ENCODE data around the gene NLRP6.

GRCh38 chr11:296171-297050, 18.2 kb downstream of the NLRP6 start:
- TF ChIP-seq SIN3A (IDR thresholded peaks at IDR 0.05; ENCODE audit: borderline replicate concordance, low read depth, low read length) (no peak), CTCF (IDR thresholded peaks at IDR 0.05) (no peak), EZH2phosphoT487 (IDR thresholded peaks at IDR 0.05; ENCODE audit: borderline replicate concordance, low read depth) (no peak), EP300 (IDR thresholded peaks at IDR 0.05; ENCODE audit: borderline replicate concordance in 1 of 2, low read depth in 1 of 2, low read length in 1 of 2) (no peak), GABPA (IDR thresholded peaks at IDR 0.05; ENCODE audit: low read depth) (no peak), POLR2AphosphoS5 (IDR thresholded peaks at IDR 0.05; ENCODE audit: low read depth, low read length) (no peak), MXI1 (IDR thresholded peaks at IDR 0.05; ENCODE audit: low read depth, low read length) (no peak), RXRA (IDR thresholded peaks at IDR 0.05; ENCODE audit: borderline replicate concordance, low read depth) (no peak), ELF1 (IDR thresholded peaks at IDR 0.05) (no peak), RFX5 (IDR thresholded peaks at IDR 0.05; ENCODE audit: low read length) (no peak)

Data from SK-N-SH (cell line).